Loucy (cell line): ENCODE measurements around the gene LRPPRC.

Experiments used
- H2AFZ ChIP-seq: fragments of 200-600 bp; sonication (generic); 2 replicates; pipeline ENCODE4 v1.6.0; 2016; ENCODE audit warnings: antibody characterized with exemption, mild to moderate bottlenecking, low read length, moderate library complexity
- H3F3A ChIP-seq: fragments of 200-600 bp; 2 replicates; pipeline ENCODE4 v1.6.0; 2016; ENCODE audit warnings: antibody characterized with exemption, low read depth, mild to moderate bottlenecking
- H3K27me3 ChIP-seq: fragments of 200-600 bp; sonication (generic); 2 replicates; pipeline ENCODE4 v1.6.1; 2014; ENCODE audit warnings: low read length, mild to moderate bottlenecking; ENCODE audit not compliant: insufficient read depth, poor library complexity, severe bottlenecking
- H3K36me3 ChIP-seq: fragments of 200-600 bp; sonication (generic); 2 replicates; pipeline ENCODE4 v1.6.1; 2016; ENCODE audit warnings: low read length; ENCODE audit not compliant: insufficient read depth
- H3K4me1 ChIP-seq: fragments of 200-600 bp; sonication (generic); 2 replicates; pipeline ENCODE4 v1.5.1; 2014; ENCODE audit warnings: low read length, mild to moderate bottlenecking; ENCODE audit not compliant: insufficient read depth, poor library complexity, severe bottlenecking
- H3K4me2 ChIP-seq: fragments of 200-600 bp; sonication (generic); 2 replicates; pipeline ENCODE4 v1.6.0; 2014; ENCODE audit warnings: antibody characterized with exemption, low read length, low read depth, mild to moderate bottlenecking; ENCODE audit not compliant: poor library complexity, severe bottlenecking
- H3K4me3 ChIP-seq: fragments of 200-600 bp; sonication (generic); 2 replicates; pipeline ENCODE4 v1.5.1; 2014; ENCODE audit warnings: low read length, mild to moderate bottlenecking, mixed read lengths; ENCODE audit not compliant: poor library complexity, severe bottlenecking
- H3K79me2 ChIP-seq: fragments of 200-600 bp; sonication (generic); 2 replicates; pipeline ENCODE4 v1.6.1; 2014; ENCODE audit warnings: low read length; ENCODE audit not compliant: insufficient read depth
- H3K9ac ChIP-seq: fragments of 200-600 bp; sonication (generic); 2 replicates; pipeline ENCODE4 v1.6.0; 2014; ENCODE audit warnings: mild to moderate bottlenecking, low read depth, low read length, moderate library complexity; ENCODE audit not compliant: poor library complexity, severe bottlenecking
- H3K9me2 ChIP-seq: fragments of 200-600 bp; sonication (generic); replicated peaks from 2 replicates; pipeline ENCODE4 v1.6.1; 2016; ENCODE audit warnings: low read depth, low read length, mixed read lengths
- H3K9me3 ChIP-seq: fragments of 200-600 bp; sonication (generic); 2 replicates; pipeline ENCODE4 v1.6.1; 2014; ENCODE audit warnings: mild to moderate bottlenecking, antibody characterized with exemption, low read length, low read depth; ENCODE audit not compliant: insufficient read depth
- H4K20me1 ChIP-seq: fragments of 200-600 bp; sonication (generic); 2 replicates; pipeline ENCODE4 v1.6.0; 2014; ENCODE audit warnings: antibody characterized with exemption, low read length, mild to moderate bottlenecking; ENCODE audit not compliant: insufficient read depth, poor library complexity, severe bottlenecking
- EZH2phosphoT487 ChIP-seq: fragments of 200-600 bp; IDR thresholded peaks from 2 replicates; pipeline ENCODE4 v1.6.1; 2018; ENCODE audit warnings: antibody characterized with exemption, mild to moderate bottlenecking, moderate library complexity, borderline replicate concordance
- TF ChIP-seq, protein P1 (sequence below): fragments of 200-600 bp; sonication (generic); conservative IDR thresholded peaks from 2 replicates; pipeline ENCODE4 v1.5.1; 2014; ENCODE audit warnings: mild to moderate bottlenecking, antibody characterized with exemption, low read length

The LRPPRC gene

GRCh38 chr2:43934567-43934966 is 61.2 kb downstream of the LRPPRC start:
- TF ChIP-seq, protein P1, sequence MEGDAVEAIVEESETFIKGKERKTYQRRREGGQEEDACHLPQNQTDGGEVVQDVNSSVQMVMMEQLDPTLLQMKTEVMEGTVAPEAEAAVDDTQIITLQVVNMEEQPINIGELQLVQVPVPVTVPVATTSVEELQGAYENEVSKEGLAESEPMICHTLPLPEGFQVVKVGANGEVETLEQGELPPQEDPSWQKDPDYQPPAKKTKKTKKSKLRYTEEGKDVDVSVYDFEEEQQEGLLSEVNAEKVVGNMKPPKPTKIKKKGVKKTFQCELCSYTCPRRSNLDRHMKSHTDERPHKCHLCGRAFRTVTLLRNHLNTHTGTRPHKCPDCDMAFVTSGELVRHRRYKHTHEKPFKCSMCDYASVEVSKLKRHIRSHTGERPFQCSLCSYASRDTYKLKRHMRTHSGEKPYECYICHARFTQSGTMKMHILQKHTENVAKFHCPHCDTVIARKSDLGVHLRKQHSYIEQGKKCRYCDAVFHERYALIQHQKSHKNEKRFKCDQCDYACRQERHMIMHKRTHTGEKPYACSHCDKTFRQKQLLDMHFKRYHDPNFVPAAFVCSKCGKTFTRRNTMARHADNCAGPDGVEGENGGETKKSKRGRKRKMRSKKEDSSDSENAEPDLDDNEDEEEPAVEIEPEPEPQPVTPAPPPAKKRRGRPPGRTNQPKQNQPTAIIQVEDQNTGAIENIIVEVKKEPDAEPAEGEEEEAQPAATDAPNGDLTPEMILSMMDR: no peak
- no peak for TF ChIP-seq EZH2phosphoT487
- H3K4me1 ChIP-seq: no peaks in the 10 kb centered on the region

GRCh38 chr2:43931293-43931692 is 64.5 kb downstream of the LRPPRC start:
- no peaks in the 10 kb centered on the region for H3K27me3 ChIP-seq
- H3K79me2 ChIP-seq: no peaks in the 10 kb centered on the region
- H4K20me1 ChIP-seq: no peaks in the 10 kb centered on the region
- no peak overlapping the region for H2AFZ ChIP-seq
- H3K4me1 ChIP-seq: no peaks in the 10 kb centered on the region
- H3K36me3 ChIP-seq: peaks cover 46% of the 10 kb centered on the region; the same call in 1 of the 2 replicates
- no peak for TF ChIP-seq EZH2phosphoT487
- TF ChIP-seq, protein P1: no peak
- H3K4me3 ChIP-seq: no peak overlapping the region
- no peaks in the 10 kb centered on the region for H3F3A ChIP-seq
- H3K9me3 ChIP-seq: no peaks in the 10 kb centered on the region
- H3K9me2 ChIP-seq: no peaks in the 10 kb centered on the region
- no peak overlapping the region for H3K4me2 ChIP-seq
- no peak overlapping the region for H3K9ac ChIP-seq

More at GRCh38 chr2:43934567-43934966, 61.2 kb downstream of the LRPPRC start:
- H3K36me3 ChIP-seq: peaks cover 40% of the 10 kb centered on the region; the same call in 1 of the 2 replicates
- no peaks in the 10 kb centered on the region for H3K9me2 ChIP-seq
- no peak overlapping the region for H3K9ac ChIP-seq
- no peak overlapping the region for H3K4me3 ChIP-seq
- H3K4me2 ChIP-seq: no peak overlapping the region
- H4K20me1 ChIP-seq: no peaks in the 10 kb centered on the region
- no peaks in the 10 kb centered on the region for H3K27me3 ChIP-seq
- no peaks in the 10 kb centered on the region for H3K79me2 ChIP-seq
- no peaks in the 10 kb centered on the region for H3F3A ChIP-seq
- H3K9me3 ChIP-seq: no peaks in the 10 kb centered on the region
- no peak overlapping the region for H2AFZ ChIP-seq

DNA sequence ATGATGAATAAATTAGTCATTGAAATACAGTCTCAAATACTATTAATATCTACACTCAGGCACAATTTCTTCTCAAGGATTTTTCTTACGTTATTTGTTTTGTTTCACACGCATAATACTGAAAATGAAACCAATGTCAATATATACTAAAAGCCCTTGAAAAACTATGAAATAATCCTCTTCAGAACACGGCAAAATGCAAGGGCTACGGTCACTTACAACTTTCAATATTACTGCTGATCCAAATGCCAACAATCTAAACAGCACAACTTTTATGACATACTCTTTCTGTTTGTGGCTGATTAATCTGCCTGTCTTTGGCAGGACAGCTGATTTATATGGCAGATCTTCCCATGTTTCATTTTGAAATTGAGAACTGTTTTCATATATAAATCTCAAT is 68.3 kb downstream of the LRPPRC start:
- Histone ChIP-seq H3F3A (no peaks in the 10 kb centered on the region), H3K9me3 (no peaks in the 10 kb centered on the region), H3K4me3 (no peak overlapping the region), H3K9me2 (no peaks in the 10 kb centered on the region), H3K4me2 (no peak overlapping the region), H3K4me1 (no peaks in the 10 kb centered on the region), H3K9ac (no peak overlapping the region), H2AFZ (no peak overlapping the region), H3K36me3 (peaks cover 55% of the 10 kb centered on the region; the same call in 1 of the 2 replicates), H3K79me2 (no peaks in the 10 kb centered on the region), H3K27me3 (no peaks in the 10 kb centered on the region), H4K20me1 (no peaks in the 10 kb centered on the region)
- TF ChIP-seq, protein P1: no peak
- no peak for TF ChIP-seq EZH2phosphoT487
